ENCODE data around the gene COA1. TPM values are rescaled to one million over a fixed set of nuclear protein-coding genes. Genes with fewer than 3 reads are reported as not detected.

COA1 gene
- polyA plus RNA-seq, 1 donor (not counting 4 experiments of a cell fraction or from before 2014, with no cell fraction given): 32.2 TPM

- Histone ChIP-seq H3K36me3 (ENCODE audit: control insufficient read depth in 2 of 2, extremely low read depth in 1 of 2, insufficient read depth in 2 of 2, low read length in 2 of 2) (no peaks in the 10 kb centered on the region), H3K9me3 (ENCODE audit: control insufficient read depth, low read depth, low read length) (no peaks in the 10 kb centered on the region), H3K9ac (ENCODE audit: control insufficient read depth, extremely low read depth, insufficient read depth, low read length) (no peak overlapping the region), H3K4me3 (ENCODE audit: control insufficient read depth in 2 of 3, extremely low read depth in 1 of 3, insufficient read depth in 2 of 3, low read depth in 1 of 3, low read length in 3 of 3) (no peak overlapping the region), H3K9me1 (ENCODE audit: control insufficient read depth, extremely low read depth, insufficient read depth, low read length) (no peaks in the 10 kb centered on the region), H4K20me1 (ENCODE audit: control insufficient read depth, extremely low read depth, insufficient read depth, low read length) (no peaks in the 10 kb centered on the region), H3K4me1 (ENCODE audit: control insufficient read depth, extremely low read depth, insufficient read depth, low read length) (peaks cover 27% of the 10 kb centered on the region), H2AFZ (ENCODE audit: control insufficient read depth, low read length) (no peak overlapping the region), H3K4me2 (ENCODE audit: control insufficient read depth, extremely low read depth, insufficient read depth, low read depth, low read length) (no peak overlapping the region), H3K27ac (ENCODE audit: control insufficient read depth, insufficient read depth, low read length) (no peak overlapping the region), H3K79me2 (ENCODE audit: control insufficient read depth, insufficient read depth, low read length) (peaks cover 3% of the 10 kb centered on the region), H3K27me3 (ENCODE audit: control insufficient read depth, extremely low read depth, insufficient read depth, low read length) (no peaks in the 10 kb centered on the region)
- DNase-seq (ENCODE audit: low read depth, low spot score) (no peak), FAIRE-seq (no peak)
- dilution Hi-C loops (cut with MboI; ENCODE audit: extremely low pct_ligation_motif_present, low sequenced_read_pairs): no loop called here
- TF ChIP-seq CTCF (optimal IDR thresholded peaks at IDR 0.05 in 1 of 3, IDR thresholded peaks at IDR 0.05 in 1 of 3, conservative IDR thresholded peaks at IDR 0.05 in 1 of 3; ENCODE audit: extremely low read depth in 1 of 3, insufficient read depth in 2 of 3, low read length in 3 of 3): no peak
- no peak for TF ChIP-seq EZH2 (IDR thresholded peaks at IDR 0.05; ENCODE audit: low read length)
These were observed 32.1 kb upstream of the COA1 start for GRCh38 chr7:43761382-43761781.

GRCh38 chr7:43760861-43761260, 31.5 kb upstream of the COA1 start:
- no peak overlapping the region for H3K4me3 ChIP-seq (ENCODE audit: control insufficient read depth in 2 of 3, extremely low read depth in 1 of 3, insufficient read depth in 2 of 3, low read depth in 1 of 3, low read length in 3 of 3)
- H2AFZ ChIP-seq (ENCODE audit: control insufficient read depth, low read length): no peak overlapping the region
- no peaks in the 10 kb centered on the region for H3K27me3 ChIP-seq (ENCODE audit: control insufficient read depth, extremely low read depth, insufficient read depth, low read length)
- H3K4me1 ChIP-seq (ENCODE audit: control insufficient read depth, extremely low read depth, insufficient read depth, low read length): peaks cover 27% of the 10 kb centered on the region
- peaks cover 3% of the 10 kb centered on the region for H3K79me2 ChIP-seq (ENCODE audit: control insufficient read depth, insufficient read depth, low read length)
- H3K9ac ChIP-seq (ENCODE audit: control insufficient read depth, extremely low read depth, insufficient read depth, low read length): no peak overlapping the region
- H3K36me3 ChIP-seq (ENCODE audit: control insufficient read depth in 2 of 2, extremely low read depth in 1 of 2, insufficient read depth in 2 of 2, low read length in 2 of 2): no peaks in the 10 kb centered on the region
- H4K20me1 ChIP-seq (ENCODE audit: control insufficient read depth, extremely low read depth, insufficient read depth, low read length): no peaks in the 10 kb centered on the region
- dilution Hi-C loops (cut with MboI; ENCODE audit: extremely low pct_ligation_motif_present, low sequenced_read_pairs): no loop called here
- no peak overlapping the region for H3K4me2 ChIP-seq (ENCODE audit: control insufficient read depth, extremely low read depth, insufficient read depth, low read depth, low read length)
- no peak for DNase-seq (ENCODE audit: low read depth, low spot score)
- no peak for FAIRE-seq
- H3K9me1 ChIP-seq (ENCODE audit: control insufficient read depth, extremely low read depth, insufficient read depth, low read length): no peaks in the 10 kb centered on the region
- H3K27ac ChIP-seq (ENCODE audit: control insufficient read depth, insufficient read depth, low read length): no peak overlapping the region
- no peaks in the 10 kb centered on the region for H3K9me3 ChIP-seq (ENCODE audit: control insufficient read depth, low read depth, low read length)
- no peak for TF ChIP-seq CTCF (optimal IDR thresholded peaks at IDR 0.05 in 1 of 3, IDR thresholded peaks at IDR 0.05 in 1 of 3, conservative IDR thresholded peaks at IDR 0.05 in 1 of 3; ENCODE audit: extremely low read depth in 1 of 3, insufficient read depth in 2 of 3, low read length in 3 of 3)
- no peak for TF ChIP-seq EZH2 (IDR thresholded peaks at IDR 0.05; ENCODE audit: low read length)
